Ishikawa (cell line): ENCODE measurements around the gene CNTF.

Experiments
- CEBPB ChIP-seq: IDR thresholded peaks from 2 replicates; pipeline ENCODE4 v1.6.1; 2012
- CREB1 ChIP-seq: IDR thresholded peaks from 2 replicates; pipeline ENCODE4 v1.6.1; 2012; ENCODE audit warnings: low read depth
- EGR1 ChIP-seq: IDR thresholded peaks from 2 replicates; pipeline ENCODE4 v1.6.1; 2012
- EP300 ChIP-seq: IDR thresholded peaks from 2 replicates; pipeline ENCODE4 v1.6.1; 2012; ENCODE audit warnings: borderline replicate concordance
- FOXM1 ChIP-seq: IDR thresholded peaks from 2 replicates; pipeline ENCODE4 v1.6.1; 2012; ENCODE audit warnings: low read depth, borderline replicate concordance
- NFIC ChIP-seq: IDR thresholded peaks from 2 replicates; pipeline ENCODE4 v1.6.1; 2012
- RAD21 ChIP-seq: IDR thresholded peaks from 2 replicates; pipeline ENCODE4 v1.6.1; 2012; ENCODE audit warnings: low read depth
- TAF1 ChIP-seq: IDR thresholded peaks from 2 replicates; pipeline ENCODE4 v1.6.1; 2012; ENCODE audit warnings: low read depth, mild to moderate bottlenecking
- TCF12 ChIP-seq: IDR thresholded peaks from 2 replicates; pipeline ENCODE4 v1.6.1; 2012; ENCODE audit warnings: low read depth
- TEAD4 ChIP-seq: IDR thresholded peaks from 2 replicates; pipeline ENCODE4 v1.6.1; 2012
- YY1 ChIP-seq: IDR thresholded peaks from 2 replicates; pipeline ENCODE4 v1.6.1; 2012; ENCODE audit warnings: low read depth
- ZBTB7A ChIP-seq: IDR thresholded peaks from 2 replicates; pipeline ENCODE4 v1.6.1; 2012; ENCODE audit warnings: low read depth
- TF ChIP-seq, protein P1 (sequence below): IDR thresholded peaks from 2 replicates; pipeline ENCODE4 v1.6.1; 2012
- TF ChIP-seq, protein P2 (sequence below): IDR thresholded peaks from 2 replicates; pipeline ENCODE4 v1.6.1; 2012
- TF ChIP-seq, protein P3 (sequence below): IDR thresholded peaks from 2 replicates; pipeline ENCODE4 v1.6.1; 2012; ENCODE audit warnings: low read depth, mild to moderate bottlenecking

Gene CNTF

DNA sequence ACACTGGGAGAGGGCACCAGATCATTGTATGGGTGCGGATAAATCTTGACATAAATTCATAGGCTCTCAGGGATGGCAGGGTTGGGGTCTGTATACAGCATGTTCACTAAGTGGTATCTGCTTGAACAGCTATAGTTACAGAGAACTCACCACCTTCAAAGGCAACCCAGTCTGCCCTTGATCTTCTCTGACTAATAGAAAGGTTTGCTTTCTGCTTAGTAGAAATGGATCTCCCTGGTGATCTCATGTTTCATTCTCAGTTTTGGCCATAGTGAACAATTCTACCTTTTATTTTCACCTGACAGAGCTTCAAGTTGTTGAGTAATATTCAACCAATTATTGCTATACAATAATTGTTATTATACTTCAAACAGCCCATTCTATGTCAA is 32.4 kb downstream of the CNTF start:
- TF ChIP-seq CREB1: no peak
- TF ChIP-seq TEAD4: no peak
- no peak for TF ChIP-seq TCF12
- TF ChIP-seq, protein P1, sequence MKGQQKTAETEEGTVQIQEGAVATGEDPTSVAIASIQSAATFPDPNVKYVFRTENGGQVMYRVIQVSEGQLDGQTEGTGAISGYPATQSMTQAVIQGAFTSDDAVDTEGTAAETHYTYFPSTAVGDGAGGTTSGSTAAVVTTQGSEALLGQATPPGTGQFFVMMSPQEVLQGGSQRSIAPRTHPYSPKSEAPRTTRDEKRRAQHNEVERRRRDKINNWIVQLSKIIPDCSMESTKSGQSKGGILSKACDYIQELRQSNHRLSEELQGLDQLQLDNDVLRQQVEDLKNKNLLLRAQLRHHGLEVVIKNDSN: no peak
- TF ChIP-seq FOXM1: no peak
- TF ChIP-seq RAD21: no peak
- no peak for TF ChIP-seq YY1
- TF ChIP-seq NFIC: no peak
- no peak for TF ChIP-seq EP300
- TF ChIP-seq, protein P2, sequence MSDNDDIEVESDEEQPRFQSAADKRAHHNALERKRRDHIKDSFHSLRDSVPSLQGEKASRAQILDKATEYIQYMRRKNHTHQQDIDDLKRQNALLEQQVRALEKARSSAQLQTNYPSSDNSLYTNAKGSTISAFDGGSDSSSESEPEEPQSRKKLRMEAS: no peak

DNA sequence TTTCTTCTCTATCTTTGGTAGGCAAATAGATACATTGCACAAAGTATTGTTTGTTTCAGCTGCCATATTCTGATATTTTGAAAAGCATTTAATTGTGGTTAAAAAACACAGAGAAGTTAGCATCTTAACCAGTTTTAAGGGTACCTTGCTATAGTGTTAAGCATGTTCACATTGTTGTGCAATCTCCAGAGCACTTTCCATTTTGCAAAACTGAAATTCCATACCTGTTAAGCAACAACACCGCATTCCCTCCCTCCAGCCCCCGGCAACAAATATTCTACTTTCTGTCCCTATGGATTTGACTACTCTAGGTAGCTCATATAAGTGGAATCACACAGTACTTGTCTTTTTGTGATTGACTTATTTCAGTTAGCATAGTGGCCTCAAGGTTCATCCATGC is 33.9 kb downstream of the CNTF start:
- no peak for TF ChIP-seq TAF1
- TF ChIP-seq YY1: no peak
- TF ChIP-seq CEBPB: no peak
- no peak for TF ChIP-seq TEAD4
- no peak for TF ChIP-seq RAD21
- TF ChIP-seq ZBTB7A: no peak
- TF ChIP-seq EGR1: no peak
- TF ChIP-seq FOXM1: no peak
- TF ChIP-seq, protein P1: no peak
- TF ChIP-seq, protein P3, sequence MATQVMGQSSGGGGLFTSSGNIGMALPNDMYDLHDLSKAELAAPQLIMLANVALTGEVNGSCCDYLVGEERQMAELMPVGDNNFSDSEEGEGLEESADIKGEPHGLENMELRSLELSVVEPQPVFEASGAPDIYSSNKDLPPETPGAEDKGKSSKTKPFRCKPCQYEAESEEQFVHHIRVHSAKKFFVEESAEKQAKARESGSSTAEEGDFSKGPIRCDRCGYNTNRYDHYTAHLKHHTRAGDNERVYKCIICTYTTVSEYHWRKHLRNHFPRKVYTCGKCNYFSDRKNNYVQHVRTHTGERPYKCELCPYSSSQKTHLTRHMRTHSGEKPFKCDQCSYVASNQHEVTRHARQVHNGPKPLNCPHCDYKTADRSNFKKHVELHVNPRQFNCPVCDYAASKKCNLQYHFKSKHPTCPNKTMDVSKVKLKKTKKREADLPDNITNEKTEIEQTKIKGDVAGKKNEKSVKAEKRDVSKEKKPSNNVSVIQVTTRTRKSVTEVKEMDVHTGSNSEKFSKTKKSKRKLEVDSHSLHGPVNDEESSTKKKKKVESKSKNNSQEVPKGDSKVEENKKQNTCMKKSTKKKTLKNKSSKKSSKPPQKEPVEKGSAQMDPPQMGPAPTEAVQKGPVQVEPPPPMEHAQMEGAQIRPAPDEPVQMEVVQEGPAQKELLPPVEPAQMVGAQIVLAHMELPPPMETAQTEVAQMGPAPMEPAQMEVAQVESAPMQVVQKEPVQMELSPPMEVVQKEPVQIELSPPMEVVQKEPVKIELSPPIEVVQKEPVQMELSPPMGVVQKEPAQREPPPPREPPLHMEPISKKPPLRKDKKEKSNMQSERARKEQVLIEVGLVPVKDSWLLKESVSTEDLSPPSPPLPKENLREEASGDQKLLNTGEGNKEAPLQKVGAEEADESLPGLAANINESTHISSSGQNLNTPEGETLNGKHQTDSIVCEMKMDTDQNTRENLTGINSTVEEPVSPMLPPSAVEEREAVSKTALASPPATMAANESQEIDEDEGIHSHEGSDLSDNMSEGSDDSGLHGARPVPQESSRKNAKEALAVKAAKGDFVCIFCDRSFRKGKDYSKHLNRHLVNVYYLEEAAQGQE: no peak
- no peak for TF ChIP-seq CREB1
- no peak for TF ChIP-seq TCF12
- TF ChIP-seq NFIC: no peak
- TF ChIP-seq, protein P2: no peak
- TF ChIP-seq EP300: no peak

DNA sequence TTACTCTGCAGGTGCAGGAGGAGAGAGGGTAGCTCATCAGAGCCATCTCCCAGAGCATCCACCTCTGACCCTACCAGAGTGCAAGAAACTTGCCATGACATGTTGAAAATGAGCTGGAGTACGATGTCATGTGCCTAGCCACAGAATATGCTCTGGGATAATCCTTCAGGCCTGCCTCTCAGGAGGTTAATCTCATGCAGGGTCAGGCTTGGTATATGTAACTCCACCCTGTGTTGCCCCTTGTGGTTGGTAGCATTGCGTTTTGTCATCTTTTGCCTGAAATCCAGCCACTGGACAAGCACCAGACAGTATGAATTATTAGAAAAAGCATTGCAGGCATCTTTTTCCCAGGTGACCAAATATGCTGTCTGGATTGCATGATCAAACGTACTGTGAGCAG is 36.2 kb downstream of the CNTF start:
- TF ChIP-seq ZBTB7A: no peak
- TF ChIP-seq FOXM1: no peak
- TF ChIP-seq CREB1: no peak
- TF ChIP-seq, protein P2: no peak
- TF ChIP-seq NFIC: no peak
- TF ChIP-seq TCF12: no peak
- no peak for TF ChIP-seq EGR1
- TF ChIP-seq EP300: no peak
- no peak for TF ChIP-seq CEBPB
- no peak for TF ChIP-seq YY1
- TF ChIP-seq RAD21: no peak
- TF ChIP-seq, protein P3: no peak

DNA sequence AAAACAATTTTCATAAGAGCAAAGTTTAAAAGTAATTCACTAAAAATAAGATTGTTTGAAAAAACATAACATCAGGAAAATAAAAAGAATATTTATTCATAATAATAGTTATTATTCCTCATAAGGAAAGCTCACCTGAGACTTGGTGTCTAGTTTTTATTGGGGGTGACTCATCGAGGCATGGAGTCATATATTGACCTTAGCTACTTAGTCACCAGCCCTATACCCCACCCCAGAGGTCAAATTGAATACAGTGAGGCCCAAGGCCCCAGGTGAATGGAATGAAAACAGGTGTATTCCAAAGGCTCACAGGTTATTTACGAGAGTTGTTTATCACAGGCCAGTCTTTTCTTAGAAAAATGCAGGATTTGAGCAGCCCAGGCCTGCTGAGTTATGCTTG is 36.9 kb downstream of the CNTF start:
- TF ChIP-seq ZBTB7A (no peak), TEAD4 (no peak), EP300 (no peak), EGR1 (no peak), YY1 (no peak), FOXM1 (no peak), CEBPB (no peak), CREB1 (no peak), TCF12 (no peak)
- TF ChIP-seq, protein P3: no peak
- TF ChIP-seq, protein P2: no peak
- TF ChIP-seq, protein P1: no peak
